OCI-LY7 (cell line): ENCODE results near the gene SOX2.

ENCODE experiments used
- EZH2phosphoT487 ChIP-seq: fragments of 200-600 bp; sonication (generic); IDR thresholded peaks from 2 replicates; pipeline ENCODE4 v1.6.1; 2018; ENCODE audit warnings: low read depth, borderline replicate concordance, mild to moderate bottlenecking, mixed run types, antibody characterized with exemption, low read length, moderate library complexity, mixed read lengths
- TF ChIP-seq, protein P1 (sequence below): fragments of 200-600 bp; sonication (generic); conservative IDR thresholded peaks from 2 replicates; pipeline ENCODE4 v1.5.1; 2014; ENCODE audit warnings: mild to moderate bottlenecking, antibody characterized with exemption, low read length, moderate library complexity, mixed read lengths

DNA sequence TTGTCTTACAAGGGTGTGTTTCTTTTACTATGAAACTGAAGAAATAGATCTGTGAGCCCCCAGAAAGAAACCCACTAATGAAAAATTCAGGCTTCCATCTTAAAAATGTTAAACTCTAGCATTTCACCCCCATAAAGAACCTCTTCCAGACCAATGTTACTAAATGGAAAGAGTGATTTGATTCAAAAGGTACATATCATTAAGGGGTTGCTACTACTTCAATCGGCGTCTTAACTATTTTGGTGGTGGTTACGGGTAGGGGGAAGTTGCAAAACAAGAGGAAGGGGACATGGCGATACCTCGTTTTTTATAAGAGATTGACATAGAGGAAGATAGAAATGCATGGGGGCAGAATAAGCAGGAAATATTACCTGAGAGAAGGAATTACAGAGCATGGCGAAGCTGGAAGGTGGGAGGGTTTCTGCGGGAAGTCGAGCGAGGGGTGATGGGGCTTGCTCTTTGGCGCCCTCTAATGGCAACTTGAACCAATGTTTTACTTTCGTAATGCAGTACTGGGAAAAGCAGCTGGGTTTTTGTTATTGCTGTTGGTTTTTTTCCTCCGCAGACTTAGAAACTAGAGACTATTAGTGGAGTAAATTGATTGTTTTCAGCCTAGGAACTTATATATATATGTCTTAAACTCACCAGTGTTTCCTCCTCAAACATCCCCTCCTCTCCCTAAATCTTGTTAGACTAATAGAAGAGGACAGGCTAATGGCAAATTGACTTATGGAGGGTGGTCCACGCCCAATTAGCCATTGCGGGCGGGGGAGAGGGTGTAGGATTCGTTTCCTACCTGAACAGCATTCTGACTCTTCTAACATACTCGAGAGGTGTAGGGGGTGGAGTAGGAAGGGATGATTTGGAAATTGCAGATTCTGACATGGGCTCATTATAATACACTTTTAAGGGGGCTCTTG, 11.3 kb upstream of the SOX2 start:
- TF ChIP-seq, protein P1, sequence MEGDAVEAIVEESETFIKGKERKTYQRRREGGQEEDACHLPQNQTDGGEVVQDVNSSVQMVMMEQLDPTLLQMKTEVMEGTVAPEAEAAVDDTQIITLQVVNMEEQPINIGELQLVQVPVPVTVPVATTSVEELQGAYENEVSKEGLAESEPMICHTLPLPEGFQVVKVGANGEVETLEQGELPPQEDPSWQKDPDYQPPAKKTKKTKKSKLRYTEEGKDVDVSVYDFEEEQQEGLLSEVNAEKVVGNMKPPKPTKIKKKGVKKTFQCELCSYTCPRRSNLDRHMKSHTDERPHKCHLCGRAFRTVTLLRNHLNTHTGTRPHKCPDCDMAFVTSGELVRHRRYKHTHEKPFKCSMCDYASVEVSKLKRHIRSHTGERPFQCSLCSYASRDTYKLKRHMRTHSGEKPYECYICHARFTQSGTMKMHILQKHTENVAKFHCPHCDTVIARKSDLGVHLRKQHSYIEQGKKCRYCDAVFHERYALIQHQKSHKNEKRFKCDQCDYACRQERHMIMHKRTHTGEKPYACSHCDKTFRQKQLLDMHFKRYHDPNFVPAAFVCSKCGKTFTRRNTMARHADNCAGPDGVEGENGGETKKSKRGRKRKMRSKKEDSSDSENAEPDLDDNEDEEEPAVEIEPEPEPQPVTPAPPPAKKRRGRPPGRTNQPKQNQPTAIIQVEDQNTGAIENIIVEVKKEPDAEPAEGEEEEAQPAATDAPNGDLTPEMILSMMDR = peak; percentile 97
- TF ChIP-seq EZH2phosphoT487 = no peak
